AG09309 (cell line): Measurements from ENCODE around the gene PDE3B.

Experiments
- DNase-seq: peaks from one replicate; pipeline ENCODE4 v3.0.0-alpha.2; 2010; ENCODE audit warnings: low read depth
- H3K4me3 ChIP-seq: 2 replicates; pipeline ENCODE4 v1.5.1; 2011; ENCODE audit warnings: mild to moderate bottlenecking, low read depth, low read length, moderate library complexity; ENCODE audit not compliant: control insufficient read depth
- CTCF ChIP-seq: IDR thresholded peaks from 2 replicates; pipeline ENCODE4 v1.5.1; 2011; ENCODE audit warnings: mild to moderate bottlenecking, low read depth, low read length, inconsistent platforms; ENCODE audit not compliant: insufficient read depth, control insufficient read depth; ENCODE audit errors: missing control alignments

PDE3B gene

GRCh38 chr11:14892577-14892976 lies 249.0 kb downstream of the PDE3B start:
- H3K4me3 ChIP-seq: peak overlapping the region; percentile 86
- TF ChIP-seq CTCF: no peak
- DNase-seq: no peak

- peak; percentile 20 for DNase-seq
- H3K4me3 ChIP-seq: no peak overlapping the region
- TF ChIP-seq CTCF: no peak
Measured at GRCh38 chr11:14894657-14895598, 251.3 kb downstream of the PDE3B start.

GRCh38 chr11:14898355-14898754 lies 254.8 kb downstream of the PDE3B start:
- DNase-seq: no peak
- TF ChIP-seq CTCF: no peak
- H3K4me3 ChIP-seq: no peak overlapping the region

- no peak for DNase-seq
- H3K4me3 ChIP-seq: no peak overlapping the region
- no peak for TF ChIP-seq CTCF
Measured at GRCh38 chr11:14898906-14899305, 255.3 kb downstream of the PDE3B start.

- no peak overlapping the region for H3K4me3 ChIP-seq
- TF ChIP-seq CTCF: no peak
- no peak for DNase-seq
Measured at GRCh38 chr11:14902650-14903350, 259.2 kb downstream of the PDE3B start.

GRCh38 chr11:14904745-14905103 lies 261.1 kb downstream of the PDE3B start:
- peak; percentile 84 for TF ChIP-seq CTCF
- no peak for DNase-seq
- H3K4me3 ChIP-seq: peak overlapping the region; percentile 45
